Skeletal muscle cell (primary cell): ENCODE data around the gene TBC1D1.
A peak's percentile ranks its signal among the peaks of the same experiment; 100 is the strongest.

Source experiments
- DNase-seq: peaks from one replicate; pipeline ENCODE4 v3.0.0-alpha.2; 2010; ENCODE audit warnings: low read depth
- H3K4me3 ChIP-seq: 2 replicates; pipeline ENCODE4 v1.5.1; 2011; ENCODE audit warnings: low read depth, mild to moderate bottlenecking, control low read depth, low read length, moderate library complexity

The TBC1D1 gene

GRCh38 chr4:38106311-38106710 is 215.4 kb downstream of the TBC1D1 start:
- DNase-seq = no peak

DNA sequence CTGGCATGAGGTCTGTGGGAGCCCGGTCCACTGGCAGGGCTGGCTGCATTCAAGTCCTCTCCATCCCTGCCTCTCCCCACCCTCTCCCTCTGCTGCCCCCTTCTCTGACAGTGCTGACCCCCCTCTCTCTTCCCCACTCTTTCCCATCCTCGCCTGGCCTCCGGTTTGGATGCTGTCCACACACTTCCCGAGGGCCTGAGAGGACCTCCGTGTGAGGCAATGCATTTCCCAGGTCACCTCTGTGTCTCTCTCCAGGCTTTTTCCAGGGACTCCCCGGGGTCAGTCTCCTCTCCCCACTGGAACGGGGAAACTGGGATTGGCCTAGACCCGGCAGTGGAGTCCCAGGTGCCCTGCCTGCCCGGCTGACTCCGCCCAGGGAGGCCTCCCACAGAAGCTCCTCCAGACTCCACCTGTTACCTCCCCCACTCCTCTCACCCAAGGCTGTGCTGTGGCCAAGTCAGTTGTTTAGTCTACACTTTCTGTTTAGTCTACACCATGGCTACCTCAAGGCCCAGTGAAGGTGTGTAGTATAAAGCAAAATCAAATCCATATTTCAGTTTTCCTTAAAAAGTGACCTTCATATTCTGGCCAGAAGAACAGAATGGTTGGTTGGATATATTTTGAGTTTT is 216.1 kb downstream of the TBC1D1 start:
- no peak for DNase-seq
- H3K4me3 ChIP-seq = no peak overlapping the region

More at GRCh38 chr4:38106311-38106710, 215.4 kb downstream of the TBC1D1 start:
- no peak overlapping the region for H3K4me3 ChIP-seq

GRCh38 chr4:38107818-38108217 is 216.9 kb downstream of the TBC1D1 start:
- no peak for DNase-seq
- H3K4me3 ChIP-seq = no peak overlapping the region

GRCh38 chr4:38109370-38109769 is 218.5 kb downstream of the TBC1D1 start:
- no peak overlapping the region for H3K4me3 ChIP-seq
- no peak for DNase-seq

GRCh38 chr4:38109896-38110295 is 219.0 kb downstream of the TBC1D1 start:
- no peak for DNase-seq
- H3K4me3 ChIP-seq = no peak overlapping the region

GRCh38 chr4:38111024-38111423 is 220.1 kb downstream of the TBC1D1 start:
- no peak for DNase-seq

DNA sequence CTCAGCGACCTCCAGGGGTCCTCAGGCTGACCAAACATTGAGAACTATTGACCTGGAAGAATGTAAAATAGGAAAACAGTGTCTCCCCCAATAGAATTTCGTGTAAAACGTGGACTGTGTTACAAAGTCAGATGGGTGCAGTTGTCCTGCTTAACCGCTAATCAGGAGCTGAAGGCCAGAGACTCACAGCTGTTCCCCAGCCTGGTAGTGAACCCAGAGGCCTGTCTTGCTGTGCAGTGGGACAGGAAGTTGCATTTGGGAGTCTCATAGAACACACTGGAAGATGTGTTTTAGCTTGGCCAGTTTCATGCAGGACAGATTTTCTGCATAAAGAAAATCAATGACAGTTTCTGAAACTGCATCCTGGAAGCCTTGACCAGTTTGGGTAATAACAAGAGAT is 220.8 kb downstream of the TBC1D1 start:
- DNase-seq = no peak
- H3K4me3 ChIP-seq = no peak overlapping the region

More at GRCh38 chr4:38111024-38111423, 220.1 kb downstream of the TBC1D1 start:
- no peak overlapping the region for H3K4me3 ChIP-seq

DNA sequence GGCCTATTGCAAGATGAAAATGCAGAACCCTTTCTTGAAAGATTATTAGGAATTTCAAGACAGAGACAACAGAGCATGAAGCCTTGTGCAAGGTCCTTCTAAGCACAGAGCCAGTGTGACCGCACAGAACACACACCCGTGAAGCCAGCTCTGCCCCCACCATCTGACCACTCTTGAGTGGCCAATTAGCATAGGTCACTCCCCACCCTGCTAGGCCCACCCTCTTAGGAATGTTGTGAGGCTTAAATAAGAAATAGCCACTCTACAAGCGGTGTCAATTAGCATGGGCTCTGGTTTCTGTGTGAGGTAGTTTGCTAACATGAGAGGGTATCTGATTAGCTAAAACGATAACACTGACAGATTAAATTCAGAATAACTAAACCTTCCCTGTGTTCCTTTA is 222.2 kb downstream of the TBC1D1 start:
- no peak overlapping the region for H3K4me3 ChIP-seq
- no peak for DNase-seq

DNA sequence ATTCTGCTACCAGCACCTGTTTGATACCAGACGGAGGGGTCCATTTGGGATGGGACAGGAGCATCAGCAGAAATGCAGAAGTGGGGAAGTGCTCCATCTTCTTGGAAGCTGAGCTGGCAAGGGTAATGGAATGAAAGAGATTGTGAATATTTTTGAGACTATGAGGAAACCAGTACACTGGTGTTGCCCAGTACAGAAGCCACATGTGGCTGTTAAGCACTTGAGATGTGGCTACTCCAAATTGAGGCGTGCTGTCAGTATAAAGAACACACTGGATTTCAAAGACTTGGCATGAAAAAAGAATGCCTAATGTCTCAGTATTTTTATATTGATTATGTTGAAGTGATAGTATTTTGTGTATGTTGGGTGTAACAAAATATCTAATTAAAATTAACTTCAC is 222.7 kb downstream of the TBC1D1 start:
- no peak for DNase-seq
- H3K4me3 ChIP-seq = no peak overlapping the region

GRCh38 chr4:38114386-38115150 is 223.7 kb downstream of the TBC1D1 start:
- no peak for DNase-seq
- H3K4me3 ChIP-seq = no peak overlapping the region

DNA sequence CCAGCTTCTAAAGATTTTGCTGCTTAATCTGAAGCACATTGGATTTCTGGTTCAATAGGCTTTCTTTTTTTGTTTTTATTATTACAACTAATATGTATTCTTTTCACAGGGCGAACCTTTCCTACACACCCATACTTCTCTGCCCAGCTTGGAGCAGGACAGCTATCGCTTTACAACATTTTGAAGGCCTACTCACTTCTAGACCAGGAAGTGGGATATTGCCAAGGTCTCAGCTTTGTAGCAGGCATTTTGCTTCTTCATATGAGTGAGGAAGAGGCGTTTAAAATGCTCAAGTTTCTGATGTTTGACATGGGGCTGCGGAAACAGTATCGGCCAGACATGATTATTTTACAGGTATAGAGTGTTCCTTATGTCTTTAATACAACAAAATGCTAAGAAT is 224.7 kb downstream of the TBC1D1 start:
- no peak overlapping the region for H3K4me3 ChIP-seq
- DNase-seq = no peak

DNA sequence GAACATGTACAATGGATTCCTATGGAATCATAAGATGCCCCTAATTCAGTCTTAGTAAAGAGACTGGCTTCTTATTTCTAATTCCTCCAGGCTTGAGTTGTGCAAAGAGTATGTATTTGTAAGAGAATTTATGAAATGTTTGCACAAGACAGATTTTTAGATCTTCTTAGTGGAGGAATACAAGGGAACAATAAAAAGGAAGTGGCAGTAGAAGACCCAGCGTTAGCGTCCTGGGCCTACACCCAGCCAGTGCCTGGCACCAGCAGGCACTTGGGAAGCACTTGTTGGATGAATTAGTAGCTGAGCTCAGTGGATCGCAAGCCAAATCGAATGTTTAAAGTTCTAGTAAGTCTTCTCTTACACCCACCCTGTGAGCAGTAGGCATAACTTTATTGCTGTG is 226.7 kb downstream of the TBC1D1 start:
- no peak overlapping the region for H3K4me3 ChIP-seq
- DNase-seq = no peak

- H3K4me3 ChIP-seq = no peak overlapping the region
- DNase-seq = peak; percentile 89
These were observed 228.9 kb downstream of the TBC1D1 start for GRCh38 chr4:38119668-38120385.

DNA sequence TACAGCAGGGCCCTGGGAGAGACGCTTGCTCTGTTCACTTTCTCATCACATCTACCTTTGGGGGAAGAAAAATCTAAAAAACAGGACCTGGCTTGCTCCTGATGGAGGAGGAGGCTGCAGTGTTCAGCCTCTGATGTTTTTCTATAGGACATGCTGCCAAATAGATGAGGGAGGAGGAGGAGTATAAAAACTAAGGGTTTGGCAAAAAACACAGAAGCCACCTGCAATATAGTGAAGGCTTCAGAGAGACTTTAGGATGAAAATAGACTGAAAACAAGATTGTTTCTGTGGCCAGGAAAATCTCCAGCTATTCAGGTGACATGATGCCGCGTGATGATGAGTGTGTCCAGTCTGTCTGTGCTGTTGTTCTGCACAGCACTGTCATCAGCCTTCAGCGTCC is 229.9 kb downstream of the TBC1D1 start:
- H3K4me3 ChIP-seq = no peak overlapping the region
- no peak for DNase-seq

- no peak for DNase-seq
- H3K4me3 ChIP-seq = no peak overlapping the region
These were observed 231.2 kb downstream of the TBC1D1 start for GRCh38 chr4:38122060-38122459.

DNA sequence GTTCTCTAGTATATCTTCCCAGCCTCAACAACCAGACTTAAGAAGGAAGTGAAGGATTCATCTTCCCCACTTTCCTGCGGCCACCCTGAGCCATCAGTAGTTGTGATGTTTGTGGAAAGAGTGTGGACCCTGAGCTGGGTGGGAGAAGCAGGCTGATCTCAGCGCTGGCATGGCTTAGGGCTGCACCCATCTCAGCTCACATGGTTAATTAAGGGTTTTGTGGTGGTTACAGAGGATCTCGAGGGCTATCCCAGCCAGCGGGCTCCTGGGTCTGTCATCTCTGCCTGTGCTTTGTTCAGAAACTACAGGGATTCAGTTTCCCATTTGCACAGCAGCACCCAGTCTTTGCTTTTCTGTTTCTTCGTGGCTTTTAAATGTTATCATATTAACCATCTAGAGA is 232.7 kb downstream of the TBC1D1 start:
- no peak overlapping the region for H3K4me3 ChIP-seq
- no peak for DNase-seq

DNA sequence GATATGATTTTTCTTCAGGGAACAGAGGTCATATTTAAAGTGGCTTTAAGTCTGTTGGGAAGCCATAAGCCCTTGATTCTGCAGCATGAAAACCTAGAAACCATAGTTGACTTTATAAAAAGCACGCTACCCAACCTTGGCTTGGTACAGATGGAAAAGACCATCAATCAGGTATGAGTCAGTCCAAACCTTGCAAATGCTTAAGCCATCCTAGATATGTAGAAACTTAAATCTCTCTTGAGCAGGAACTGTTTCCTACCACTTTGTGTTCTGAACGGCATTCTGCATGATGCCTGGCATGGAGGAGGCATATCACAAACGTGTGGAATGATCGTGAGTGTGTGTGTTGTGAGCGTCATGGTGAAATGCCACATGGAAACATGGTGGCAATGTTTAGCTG is 234.1 kb downstream of the TBC1D1 start:
- no peak for DNase-seq
- H3K4me3 ChIP-seq = no peak overlapping the region

GRCh38 chr4:38125816-38126215 is 234.9 kb downstream of the TBC1D1 start:
- DNase-seq = peak; percentile 49
- H3K4me3 ChIP-seq = no peak overlapping the region

DNA sequence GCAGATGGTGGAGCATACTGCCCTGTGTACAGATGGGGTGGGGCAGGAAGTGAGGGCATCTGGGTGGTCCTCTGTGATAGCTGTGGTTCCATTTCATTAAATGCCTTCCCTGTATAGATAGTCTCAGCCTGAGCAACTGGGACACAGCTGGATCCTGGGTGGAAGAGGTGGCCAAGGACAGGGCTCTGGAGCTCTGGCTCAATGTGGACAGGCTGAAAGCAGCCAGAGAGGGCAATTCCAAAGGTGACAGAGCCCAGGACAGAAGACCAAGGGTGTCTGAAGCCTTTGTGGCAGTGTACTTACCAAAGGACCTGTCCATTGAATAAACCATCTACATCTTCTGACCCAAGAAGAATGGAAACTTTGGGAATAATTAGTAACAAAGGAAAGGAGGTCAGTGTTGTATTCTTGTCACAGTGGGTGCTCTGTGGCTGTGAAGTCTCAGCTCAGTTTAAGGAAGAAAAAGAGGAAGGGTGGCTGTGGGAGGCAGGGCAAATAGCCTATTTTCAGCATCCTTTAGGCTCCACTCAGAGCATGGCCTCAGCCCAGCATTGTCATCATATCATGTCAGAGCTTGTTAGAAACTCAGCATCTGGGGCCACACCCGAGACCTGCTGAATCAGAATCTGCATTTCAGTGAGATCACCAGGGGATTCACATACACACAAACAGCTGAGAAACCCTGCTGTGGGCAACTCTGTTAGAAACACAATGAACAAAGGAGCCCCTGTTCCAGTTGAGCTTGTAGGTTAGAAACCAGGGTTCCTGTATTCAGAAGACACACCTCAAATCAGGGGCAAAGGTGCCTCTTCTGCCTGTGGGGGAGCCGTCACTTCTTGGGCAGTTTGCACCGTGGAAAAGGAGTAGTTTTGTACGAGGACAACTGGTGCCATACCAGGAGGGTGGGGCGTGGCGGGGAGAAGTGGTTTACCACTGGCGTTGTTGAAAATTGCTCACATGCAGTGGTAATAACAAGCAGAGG is 237.9 kb downstream of the TBC1D1 start:
- peak; percentile 39 for DNase-seq
- H3K4me3 ChIP-seq = no peak overlapping the region
